ENCODE measurements around the gene TEX13D.
A peak's percentile ranks its signal among the peaks of the same experiment; 100 is the strongest.

The TEX13D gene

DNA sequence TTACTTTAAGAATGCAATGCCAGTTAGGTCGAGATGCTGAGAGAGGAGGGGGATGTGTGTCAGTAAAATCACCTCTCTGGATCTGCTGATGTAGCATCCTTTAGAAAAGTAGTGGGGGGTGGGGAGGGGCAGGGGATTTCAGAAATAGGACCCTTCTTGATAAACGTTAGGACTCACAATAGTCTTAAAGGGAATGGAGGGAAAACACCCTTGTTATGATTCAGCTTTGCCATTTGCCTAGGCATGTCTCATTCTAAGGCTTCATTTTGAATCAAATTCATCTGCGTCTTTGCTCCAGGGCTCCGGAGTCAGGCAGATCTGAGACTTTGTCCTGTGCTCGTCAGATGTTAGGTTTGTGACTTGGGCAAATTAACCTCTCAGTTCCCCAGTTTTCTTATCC, 14.8 kb downstream of the TEX13D start:
- DNase-seq (ENCODE audit: low read depth in 3 of 3, low spot score in 1 of 3) = peak in 1 of 3 donors; percentile 15

DNA sequence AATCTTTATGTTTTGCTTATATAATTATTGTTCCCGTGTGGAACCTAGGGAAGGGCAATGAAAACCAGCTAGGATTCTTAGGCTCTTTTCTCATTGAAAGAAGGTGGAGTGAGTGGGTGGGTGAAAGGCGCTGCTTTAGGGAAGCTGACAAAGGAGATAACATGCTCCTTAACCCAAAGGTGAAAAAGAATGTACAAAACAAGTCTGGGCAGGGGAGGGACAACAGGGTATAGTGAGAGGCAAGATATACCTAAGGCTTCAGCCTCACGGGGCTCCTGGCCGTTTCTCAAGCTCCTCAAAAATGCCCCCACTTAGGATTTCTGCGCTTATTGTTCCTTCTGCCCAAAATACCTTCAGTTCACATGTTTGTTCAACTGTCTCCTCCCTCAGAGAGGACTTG, 15.7 kb downstream of the TEX13D start:
- no peak for DNase-seq (ENCODE audit: low read depth in 3 of 3, low spot score in 1 of 3)

DNA sequence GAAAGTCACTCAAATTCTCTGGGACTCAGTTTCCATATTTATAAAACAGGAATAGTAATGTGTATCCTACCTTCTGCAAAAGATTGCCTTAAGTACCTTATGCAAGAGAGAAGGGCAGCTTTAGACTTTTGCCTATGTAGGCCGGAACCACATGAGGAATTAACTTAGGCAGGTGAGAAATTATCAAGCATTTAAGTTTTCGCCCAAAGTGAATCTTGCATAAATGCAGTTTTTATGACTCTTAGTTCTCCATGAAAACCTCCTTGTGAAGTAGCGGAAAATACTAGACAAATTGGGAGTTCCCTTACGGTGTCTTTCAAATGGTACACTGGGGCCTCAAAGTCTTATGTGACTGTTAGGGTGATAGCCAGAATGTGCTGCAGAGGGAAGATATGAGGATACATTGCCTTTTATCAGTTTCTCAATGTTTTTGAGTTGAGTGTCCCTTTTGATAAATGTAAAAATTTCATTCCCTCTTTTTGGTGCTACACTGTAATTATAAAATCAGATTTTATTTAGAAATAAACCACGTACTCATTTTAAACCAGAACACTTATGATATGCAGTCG, 16.5 kb downstream of the TEX13D start:
- no peak for DNase-seq (ENCODE audit: low read depth in 3 of 3, low spot score in 1 of 3)

DNA sequence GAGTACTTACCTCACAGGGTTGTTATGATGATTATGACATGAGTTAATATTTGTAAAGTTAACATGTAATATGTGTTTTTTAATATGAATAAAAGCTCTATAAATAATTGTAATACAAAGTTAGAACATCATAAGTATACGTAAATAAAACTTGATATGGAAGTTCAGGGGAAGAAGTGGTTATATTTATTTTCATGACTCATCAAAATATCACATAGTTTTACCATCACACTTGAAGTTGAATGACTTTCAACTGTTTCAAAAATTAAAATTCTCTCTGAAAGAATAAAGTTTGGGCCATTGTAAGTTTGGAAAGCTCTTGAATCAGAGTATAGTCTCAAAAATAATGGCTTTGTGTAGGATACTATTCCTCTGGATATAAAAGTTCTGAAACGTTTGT, 22.2 kb downstream of the TEX13D start:
- DNase-seq (ENCODE audit: low read depth in 3 of 3, low spot score in 1 of 3) = no peak

DNA sequence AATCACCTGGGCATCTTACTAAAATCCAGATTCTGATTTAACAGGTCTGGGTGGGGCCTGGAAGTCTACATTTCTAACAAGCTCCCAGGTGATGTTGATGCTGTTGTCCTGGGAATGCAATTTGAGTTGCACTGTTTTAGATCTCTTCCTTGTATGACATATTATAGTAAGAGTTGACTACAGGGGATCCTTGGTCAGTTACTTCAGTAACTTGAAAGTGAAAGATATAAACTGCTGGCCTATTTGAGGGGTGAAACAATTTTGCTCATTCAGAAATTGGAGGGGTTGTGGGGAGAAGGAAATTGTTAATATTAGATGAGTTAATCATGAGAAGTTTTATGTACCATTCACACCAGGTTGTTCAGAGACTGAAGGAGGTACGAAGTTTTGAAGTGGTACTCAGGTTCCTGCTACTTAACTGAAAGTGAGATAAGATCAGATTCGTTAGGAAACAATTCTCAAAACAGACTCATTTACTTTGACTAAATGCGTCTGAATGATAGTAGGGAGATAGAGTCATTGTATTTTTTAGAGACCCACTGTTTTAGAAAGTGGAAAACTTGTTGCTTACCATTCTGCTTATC, 26.4 kb downstream of the TEX13D start:
- DNase-seq (ENCODE audit: low read depth in 3 of 3, low spot score in 1 of 3) = no peak

DNA sequence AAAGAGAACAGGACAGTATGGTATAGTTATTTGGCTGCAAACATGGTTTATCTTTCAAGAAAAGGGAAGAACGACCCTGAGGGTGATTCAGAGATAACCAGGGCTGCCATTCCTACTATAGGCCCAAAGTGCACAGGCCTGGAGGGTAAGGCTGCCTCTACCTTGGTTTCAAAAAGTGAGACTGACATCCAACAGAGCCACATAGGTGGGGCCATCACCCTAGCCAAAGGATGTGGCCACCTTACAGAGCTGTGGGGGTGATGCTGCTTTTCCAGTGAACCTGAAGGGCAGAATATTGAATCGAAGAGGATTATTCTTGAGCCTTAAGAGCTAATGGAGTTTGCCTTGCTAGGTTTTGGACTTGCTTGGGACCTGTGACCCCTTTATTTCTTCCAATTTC, 29.6 kb downstream of the TEX13D start:
- DNase-seq (ENCODE audit: low read depth in 3 of 3, low spot score in 1 of 3) = no peak

DNA sequence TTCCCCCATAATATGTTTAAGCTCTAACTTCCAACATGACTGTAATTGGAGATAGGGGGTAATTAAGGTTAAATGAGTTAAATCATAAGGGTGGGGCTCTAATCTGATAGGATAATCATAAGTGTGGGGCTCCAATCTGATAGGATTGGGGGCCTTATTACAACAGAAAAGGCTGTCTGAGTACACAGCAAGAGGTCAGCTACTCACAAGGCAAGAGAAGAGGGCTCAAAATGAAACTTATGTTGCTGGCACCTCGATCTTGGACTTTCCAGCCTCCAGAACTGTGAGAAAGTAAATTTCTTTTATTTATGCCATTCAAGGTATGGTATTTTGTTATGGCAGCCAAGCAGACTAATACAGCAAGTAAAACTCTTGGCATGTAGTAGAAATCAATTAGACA, 30.3 kb downstream of the TEX13D start:
- DNase-seq (ENCODE audit: low read depth in 3 of 3, low spot score in 1 of 3) = no peak

DNA sequence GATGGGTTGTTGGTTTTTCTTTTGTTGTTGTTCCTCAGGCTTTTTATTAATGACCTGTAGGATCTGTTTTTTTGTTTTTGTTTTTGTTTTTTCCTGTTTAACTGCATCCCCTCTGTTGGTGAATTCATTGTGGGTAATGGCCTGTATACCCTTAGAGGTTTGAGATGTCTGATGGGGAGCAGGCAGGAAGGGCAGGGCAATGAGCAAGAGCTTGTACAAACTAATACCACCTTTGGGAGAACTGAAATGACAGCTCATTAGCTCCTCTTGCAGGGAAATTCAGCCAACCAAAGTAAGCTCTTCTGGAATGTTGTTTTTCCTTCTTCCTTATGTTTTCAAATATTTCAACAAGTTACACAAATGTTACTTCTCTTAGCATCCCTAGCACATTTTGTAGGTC, 37.3 kb downstream of the TEX13D start:
- DNase-seq (ENCODE audit: low read depth in 3 of 3, low spot score in 1 of 3) = no peak

DNA sequence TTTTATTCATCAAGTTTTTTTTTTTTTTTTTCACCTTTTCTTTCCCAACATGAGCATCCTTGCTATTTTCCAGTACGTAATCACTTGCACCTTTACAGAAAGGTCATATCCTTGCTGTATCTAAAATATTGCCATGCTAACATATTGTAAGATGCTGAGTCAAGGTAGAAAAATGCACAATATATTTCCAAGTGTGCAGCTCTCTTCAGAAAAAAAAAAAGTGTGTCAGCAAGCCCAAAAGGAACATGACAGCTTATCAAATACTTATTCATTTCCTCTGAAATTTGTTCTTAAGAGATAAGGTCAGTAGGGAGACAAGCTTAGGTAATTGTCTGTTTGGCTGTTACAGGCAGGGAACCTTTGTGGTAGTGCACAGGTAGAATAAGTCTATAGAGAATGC, 40.9 kb downstream of the TEX13D start:
- DNase-seq (ENCODE audit: low read depth in 3 of 3, low spot score in 1 of 3) = no peak

DNA sequence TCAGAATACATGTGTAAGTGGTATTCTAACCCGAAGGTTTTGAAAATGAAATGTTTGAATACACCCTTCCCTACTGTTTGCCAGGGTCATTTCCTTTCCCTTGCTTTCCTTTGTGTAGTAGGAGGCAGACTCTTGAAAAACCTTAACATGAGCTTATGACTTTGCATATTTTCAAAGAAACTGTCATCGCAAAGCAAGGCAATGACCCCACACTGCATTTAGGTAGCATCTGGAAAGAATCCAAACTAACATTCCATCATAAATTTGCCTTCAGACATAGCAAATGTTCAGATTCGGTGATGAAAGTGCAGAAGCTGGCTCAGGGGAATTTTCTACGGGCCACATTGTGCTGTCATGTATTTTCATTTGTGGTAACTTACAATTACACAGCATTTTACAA, 46.2 kb downstream of the TEX13D start:
- DNase-seq (ENCODE audit: low read depth in 3 of 3, low spot score in 1 of 3) = no peak

DNA sequence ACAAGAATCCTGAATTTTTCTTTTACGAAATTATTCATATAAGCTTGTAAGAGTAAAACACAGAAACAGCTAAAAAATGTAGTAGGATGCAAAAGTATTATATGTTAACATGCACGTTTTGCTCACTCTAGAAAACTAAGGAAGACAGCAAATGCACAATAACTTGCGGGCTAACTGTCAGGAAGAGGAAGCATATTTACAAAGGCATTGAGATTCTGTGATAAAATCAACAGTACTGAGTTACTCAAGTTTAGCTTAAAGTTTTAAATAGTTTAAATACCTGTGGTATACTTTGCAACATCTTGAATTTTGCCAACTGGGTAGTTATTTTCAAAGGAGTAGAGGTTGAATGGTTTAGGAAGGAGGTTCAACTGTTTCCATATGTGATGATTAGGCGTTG, 50.9 kb downstream of the TEX13D start:
- no peak for DNase-seq (ENCODE audit: low read depth in 3 of 3, low spot score in 1 of 3)

DNA sequence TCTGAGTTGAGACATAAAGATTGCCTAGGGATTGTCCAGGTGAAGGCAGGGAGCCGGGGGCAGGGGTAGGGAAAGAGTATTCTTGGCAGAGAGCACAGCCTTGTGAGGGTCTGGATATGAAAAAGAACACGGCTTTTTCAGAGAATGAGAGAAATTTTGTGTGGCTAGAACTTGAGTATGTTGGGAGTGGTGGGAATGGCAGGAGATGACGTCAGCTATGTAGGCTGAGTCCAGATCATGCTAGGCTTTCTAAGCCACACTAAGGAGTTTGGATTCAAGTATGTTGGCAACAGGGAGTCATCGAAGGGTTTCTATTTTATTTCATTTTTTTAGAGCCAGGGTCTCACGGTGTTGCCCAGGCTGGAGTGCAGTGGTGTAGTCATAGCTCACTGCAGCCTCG, 53.9 kb downstream of the TEX13D start:
- DNase-seq (ENCODE audit: low read depth in 3 of 3, low spot score in 1 of 3) = no peak
